ENCODE measurements around the gene MCM10. TPM values are rescaled to one million over a fixed set of nuclear protein-coding genes. Genes with fewer than 3 reads are reported as not detected.

MCM10 gene
- total and polyA plus RNA-seq, 2 of the 4 experiments (the other 2 are of a cell fraction) = 5.4 to 11.8 TPM

GRCh38 chr10:13180788-13181187, 19.4 kb downstream of the MCM10 start:
- peaks cover 10% of the 10 kb centered on the region for H3K36me3 ChIP-seq (ENCODE audit: control insufficient read depth, insufficient read depth, low read length)
- POLR2A ChIA-PET (ENCODE audit: unreplicated experiment) = no interaction called here

More at GRCh38 chr10:13180788-13181187, 19.4 kb downstream of the MCM10 start:
- Histone ChIP-seq H2AK5ac (ENCODE audit: low read depth, low read length) (no peak overlapping the region), H3K4me2 (ENCODE audit: low read depth, low read length) (no peak overlapping the region), H3K23ac (ENCODE audit: low read depth, low read length) (no peak overlapping the region), H3K27ac (ENCODE audit: insufficient read depth, low read length) (no peak overlapping the region), H2BK15ac (ENCODE audit: low read depth, low read length) (no peak overlapping the region), H3K79me1 (ENCODE audit: low read depth in 1 of 2, low read length in 2 of 2) (no peaks in the 10 kb centered on the region), H3K9ac (ENCODE audit: low read depth, low read length) (no peak overlapping the region), H2AK9ac (replicated peaks; ENCODE audit: low read depth, low read length, poor library complexity) (no peak overlapping the region), H3K18ac (ENCODE audit: low read depth, low read length) (no peak overlapping the region), H3K27me3 (ENCODE audit: control insufficient read depth, insufficient read depth, low read length) (no peaks in the 10 kb centered on the region), H2BK20ac (ENCODE audit: low read depth, low read length) (no peak overlapping the region), H3K9me3 (ENCODE audit: control insufficient read depth, insufficient read depth, low read length) (no peaks in the 10 kb centered on the region), H3K4me3 (ENCODE audit: insufficient read depth, low read depth, low read length) (no peak overlapping the region), H4K20me1 (ENCODE audit: insufficient read depth, low read length) (no peaks in the 10 kb centered on the region), H3K56ac (ENCODE audit: extremely low read depth, insufficient read depth, low read length) (no peak overlapping the region), H3K9me1 (ENCODE audit: insufficient read depth, low read length) (no peaks in the 10 kb centered on the region), H3K4me1 (ENCODE audit: control insufficient read depth, insufficient read depth, low read length) (no peaks in the 10 kb centered on the region; the same call in 1 of the 2 replicates), H2AFZ (replicated peaks; ENCODE audit: low read length, poor library complexity) (no peak overlapping the region), H2BK5ac (ENCODE audit: low read depth, low read length, poor library complexity, severe bottlenecking) (no peak overlapping the region), H3K4ac (ENCODE audit: low read depth, low read length) (no peak overlapping the region), H4K8ac (ENCODE audit: low read depth in 2 of 2, low read length in 2 of 2) (no peak overlapping the region), H4K5ac (ENCODE audit: low read depth, low read length) (no peak overlapping the region), H4K91ac (ENCODE audit: insufficient read depth, low read depth, low read length) (no peak overlapping the region), H2BK120ac (ENCODE audit: low read depth, low read length) (no peak overlapping the region), H3K14ac (replicated peaks; ENCODE audit: low read depth, low read length) (no peak overlapping the region)
- intact Hi-C loops (cut with micrococcal nuclease) = no loop called here
- TF ChIP-seq SMC3 (IDR thresholded peaks at IDR 0.05; ENCODE audit: low read depth, low read length) (no peak), MAZ (IDR thresholded peaks at IDR 0.05; ENCODE audit: borderline replicate concordance, low read depth, low read length) (no peak)
- dilution Hi-C loops (cut with HindIII; ENCODE audit: low sequenced_read_pairs, unreplicated experiment) = no loop called here
- DNase-seq = no peak
- in situ Hi-C loops (cut with MboI; ENCODE audit: low sequenced_read_pairs) = no loop called here
- WGBS, 2 experiments (ENCODE audit: extremely low coverage in 2 of 2, insufficient read length in 1 of 2) = no CpG with 5 or more reads among the region's 4 CpGs
- CTCF ChIA-PET = interaction anchor here (1.4 kb wide), 1 partner anchor 26 kb away, joined by 3 read pairs; no protein-coding TSS in a partner anchor
- ATAC-seq (ENCODE audit: low read depth) = no peak
- BruUV-seq (replicated peaks) = no TSS peak

Data from IMR-90 (cell line).